Nephron (organoid): ENCODE results near the gene SUPT5H.

ENCODE experiments used
- H3K27ac Mint-ChIP-seq, 3 experiments: 2 replicates each; pipeline ENCODE4 v1.8.0; 2020; ENCODE audit warnings: mixed read lengths in 3 of 3, mild to moderate bottlenecking in 2 of 3, moderate library complexity in 1 of 3
- H3K27me3 Mint-ChIP-seq: 2 replicates; pipeline ENCODE4 v1.8.0; 2021; ENCODE audit warnings: low read depth, mild to moderate bottlenecking, moderate library complexity, mixed read lengths
- H3K36me3 Mint-ChIP-seq: 2 replicates; pipeline ENCODE4 v1.8.0; 2020; ENCODE audit warnings: low read depth, mixed read lengths
- H3K4me1 Mint-ChIP-seq: 2 replicates; pipeline ENCODE4 v1.8.0; 2020; ENCODE audit warnings: mixed read lengths
- H3K4me3 Mint-ChIP-seq, 3 experiments: 2 replicates each; pipeline ENCODE4 v1.8.0; 2020; ENCODE audit warnings: mild to moderate bottlenecking in 3 of 3, mixed read lengths in 3 of 3, moderate library complexity in 2 of 3
- H3K9me3 Mint-ChIP-seq: 2 replicates; pipeline ENCODE4 v1.8.0; 2020; ENCODE audit warnings: mixed read lengths
- TF ChIP-seq, protein P1 (sequence below), 3 experiments: fragments of 200-600 bp; sonication (generic); IDR thresholded peaks; one replicate each; pipeline ENCODE4 v1.5.0; 2021; ENCODE audit warnings: antibody characterized with exemption in 3 of 3; ENCODE audit not compliant: unreplicated experiment in 3 of 3

SUPT5H gene

DNA sequence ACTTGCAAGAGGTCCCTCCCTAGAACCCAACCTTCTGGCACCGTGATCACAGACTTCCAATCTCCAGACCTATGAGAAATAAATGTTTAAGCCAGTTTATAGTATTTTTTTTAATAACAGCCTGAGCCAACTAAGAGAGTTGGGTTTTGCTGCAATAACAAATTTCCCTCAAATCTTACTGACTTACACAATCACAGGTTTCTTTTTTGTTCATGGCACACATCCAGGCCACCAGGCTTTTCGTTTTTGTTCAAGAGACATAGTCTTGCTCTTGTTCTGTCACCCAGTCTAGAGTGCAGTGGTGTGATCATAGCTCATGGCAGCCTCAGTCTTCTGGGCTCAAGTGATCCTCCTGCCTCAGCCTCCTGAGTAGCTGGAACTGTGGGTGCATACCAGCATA is 67.6 kb downstream of the SUPT5H start:
- H3K4me3 Mint-ChIP-seq, result no peak overlapping the region
- no peaks in the 10 kb centered on the region for H3K36me3 Mint-ChIP-seq
- peaks cover 76% of the 10 kb centered on the region for H3K27me3 Mint-ChIP-seq
- TF ChIP-seq, protein P1, sequence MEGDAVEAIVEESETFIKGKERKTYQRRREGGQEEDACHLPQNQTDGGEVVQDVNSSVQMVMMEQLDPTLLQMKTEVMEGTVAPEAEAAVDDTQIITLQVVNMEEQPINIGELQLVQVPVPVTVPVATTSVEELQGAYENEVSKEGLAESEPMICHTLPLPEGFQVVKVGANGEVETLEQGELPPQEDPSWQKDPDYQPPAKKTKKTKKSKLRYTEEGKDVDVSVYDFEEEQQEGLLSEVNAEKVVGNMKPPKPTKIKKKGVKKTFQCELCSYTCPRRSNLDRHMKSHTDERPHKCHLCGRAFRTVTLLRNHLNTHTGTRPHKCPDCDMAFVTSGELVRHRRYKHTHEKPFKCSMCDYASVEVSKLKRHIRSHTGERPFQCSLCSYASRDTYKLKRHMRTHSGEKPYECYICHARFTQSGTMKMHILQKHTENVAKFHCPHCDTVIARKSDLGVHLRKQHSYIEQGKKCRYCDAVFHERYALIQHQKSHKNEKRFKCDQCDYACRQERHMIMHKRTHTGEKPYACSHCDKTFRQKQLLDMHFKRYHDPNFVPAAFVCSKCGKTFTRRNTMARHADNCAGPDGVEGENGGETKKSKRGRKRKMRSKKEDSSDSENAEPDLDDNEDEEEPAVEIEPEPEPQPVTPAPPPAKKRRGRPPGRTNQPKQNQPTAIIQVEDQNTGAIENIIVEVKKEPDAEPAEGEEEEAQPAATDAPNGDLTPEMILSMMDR (IDR thresholded peaks at IDR 0.05; ENCODE audit: unreplicated experiment in 3 of 3), result no peak
- no peak overlapping the region for H3K27ac Mint-ChIP-seq
- no peaks in the 10 kb centered on the region for H3K9me3 Mint-ChIP-seq
- peaks cover 2% of the 10 kb centered on the region for H3K4me1 Mint-ChIP-seq

DNA sequence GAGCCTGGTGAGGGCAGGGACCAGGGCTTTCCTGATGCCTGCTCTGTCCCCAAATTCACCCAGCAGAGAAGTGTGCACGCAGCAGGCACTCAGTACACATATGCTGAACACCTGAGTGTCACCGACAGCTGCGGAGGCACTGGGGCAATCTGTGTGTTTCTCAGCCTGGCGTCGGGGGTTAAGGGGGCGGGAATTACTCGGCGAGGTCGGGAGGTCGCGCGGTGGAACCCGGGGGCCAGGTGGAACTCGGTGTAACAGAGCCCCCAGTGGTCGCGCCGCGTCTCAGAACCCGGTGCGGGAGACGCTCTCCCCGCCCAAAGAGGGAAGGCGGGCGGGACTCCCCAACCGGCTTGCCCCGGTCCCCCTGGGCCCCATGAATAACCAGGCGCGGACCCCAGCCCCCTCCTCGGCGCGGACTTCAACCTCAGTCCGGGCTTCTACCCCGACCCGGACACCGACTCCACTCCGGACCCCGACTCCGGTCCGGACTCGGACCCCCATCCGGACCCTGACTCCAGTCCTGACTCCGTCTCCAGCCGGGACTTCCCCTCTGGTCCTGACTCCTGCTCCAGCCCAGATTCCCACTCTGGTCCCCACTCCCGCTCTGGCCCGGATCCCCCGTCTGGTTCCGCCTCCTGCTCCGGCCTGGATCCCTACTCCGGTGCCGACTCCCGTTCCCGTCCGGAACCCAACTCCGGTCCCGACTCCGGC is 69.6 kb downstream of the SUPT5H start, which contains the start of gene SELENOV:
TSS of gene SELENOV (plus strand) at position 300 of the 711 bp plus-strand sequence. CDS start at position 374, 74 bp downstream.
- TF ChIP-seq, protein P1 (IDR thresholded peaks at IDR 0.05; ENCODE audit: unreplicated experiment in 3 of 3), result no peak
- H3K4me3 Mint-ChIP-seq, result peak within 1 kb of the TSS; percentile 83 to 87 (median 84)
- H3K9me3 Mint-ChIP-seq, result no peaks in the 10 kb centered on the region
- H3K4me1 Mint-ChIP-seq, result no peaks in the 10 kb centered on the region
- H3K27ac Mint-ChIP-seq, result peak within 1 kb of the TSS in 2 of 3 experiments; percentile 38 to 48
- peaks cover 71% of the 10 kb centered on the region for H3K27me3 Mint-ChIP-seq
- H3K36me3 Mint-ChIP-seq, result no peaks in the 10 kb centered on the region

DNA sequence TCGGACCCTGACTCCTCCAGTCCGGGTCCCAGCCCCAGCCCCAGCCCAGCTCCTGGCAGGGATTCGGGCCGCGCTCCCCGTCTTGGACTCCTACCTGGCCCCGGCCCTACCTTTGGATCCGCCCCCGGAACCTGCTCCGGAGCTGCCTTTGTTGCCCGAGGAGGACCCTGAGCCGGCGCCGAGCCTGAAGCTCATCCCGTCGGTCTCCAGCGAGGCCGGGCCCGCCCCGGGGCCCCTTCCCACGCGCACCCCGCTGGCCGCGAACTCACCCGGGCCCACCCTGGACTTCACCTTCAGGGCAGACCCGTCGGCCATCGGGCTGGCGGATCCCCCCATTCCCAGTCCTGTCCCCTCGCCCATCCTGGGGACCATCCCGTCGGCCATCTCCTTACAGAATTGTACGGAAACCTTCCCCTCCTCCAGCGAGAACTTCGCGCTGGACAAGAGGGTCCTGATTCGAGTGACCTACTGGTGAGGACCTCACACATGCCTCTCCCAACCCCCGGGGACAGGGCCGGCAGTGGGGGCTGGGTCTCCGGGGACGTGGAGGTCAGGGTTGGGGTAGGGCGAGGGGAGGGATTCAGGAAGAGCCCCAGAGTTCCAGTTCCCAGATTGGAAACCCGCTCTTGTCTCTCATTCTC is 70.3 kb downstream of the SUPT5H start:
- peak overlapping the region; percentile 83 to 84 (median 83) for H3K4me3 Mint-ChIP-seq
- TF ChIP-seq, protein P1 (IDR thresholded peaks at IDR 0.05; ENCODE audit: unreplicated experiment in 3 of 3), result no peak
- H3K27ac Mint-ChIP-seq, result peak overlapping the region in 2 of 3 experiments; percentile 38 to 48
- no peaks in the 10 kb centered on the region for H3K9me3 Mint-ChIP-seq
- no peaks in the 10 kb centered on the region for H3K36me3 Mint-ChIP-seq
- no peaks in the 10 kb centered on the region for H3K4me1 Mint-ChIP-seq
- peaks cover 71% of the 10 kb centered on the region for H3K27me3 Mint-ChIP-seq

DNA sequence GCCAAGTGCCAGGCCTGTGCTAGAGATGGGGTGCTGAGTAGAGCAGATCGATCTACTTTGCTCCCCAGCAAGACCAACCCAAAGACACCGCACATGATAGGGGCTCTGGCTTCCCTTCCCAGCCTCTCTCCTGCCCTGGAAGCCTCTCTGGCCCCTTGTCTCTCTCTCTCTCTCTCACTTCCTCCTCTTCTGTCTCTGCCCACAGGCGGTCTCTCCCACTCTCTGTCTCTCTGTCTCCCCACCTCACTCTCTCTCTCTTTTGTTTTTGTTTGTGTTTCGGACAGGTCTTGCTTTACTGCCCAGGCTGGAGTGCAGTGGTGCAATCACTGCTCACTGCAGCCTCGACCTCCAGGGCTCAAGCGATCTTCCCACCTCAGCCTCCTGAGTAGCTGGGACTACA is 70.9 kb downstream of the SUPT5H start:
- no peaks in the 10 kb centered on the region for H3K36me3 Mint-ChIP-seq
- H3K4me1 Mint-ChIP-seq, result no peaks in the 10 kb centered on the region
- H3K9me3 Mint-ChIP-seq, result no peaks in the 10 kb centered on the region
- H3K27me3 Mint-ChIP-seq, result peaks cover 71% of the 10 kb centered on the region
- H3K27ac Mint-ChIP-seq, result peak overlapping the region in 2 of 3 experiments; percentile 38 to 48
- TF ChIP-seq, protein P1 (IDR thresholded peaks at IDR 0.05; ENCODE audit: unreplicated experiment in 3 of 3), result no peak
- H3K4me3 Mint-ChIP-seq, result peak overlapping the region; percentile 83 to 84 (median 83)

DNA sequence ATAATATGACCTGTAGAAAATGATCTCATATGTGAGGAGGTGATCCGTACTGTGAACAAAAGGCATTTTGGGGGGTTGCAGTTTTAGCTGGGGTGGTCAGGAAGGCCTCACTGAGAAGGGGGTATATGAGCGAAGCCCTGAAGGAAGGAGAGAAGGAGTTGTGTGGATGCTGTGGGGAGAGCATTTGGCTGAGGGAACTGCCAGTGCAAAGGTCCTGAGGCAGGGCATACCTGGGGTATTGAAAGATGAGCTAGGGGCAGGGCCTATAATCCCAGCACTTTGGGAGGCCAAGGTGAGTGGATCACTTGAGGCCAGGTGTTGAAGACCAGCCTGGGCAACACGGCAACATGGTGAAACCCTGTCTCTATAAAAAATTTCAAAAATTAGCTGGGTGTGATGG is 72.0 kb downstream of the SUPT5H start:
- Mint-ChIP-seq H3K9me3 (no peaks in the 10 kb centered on the region), H3K27me3 (peaks cover 65% of the 10 kb centered on the region), H3K27ac (peak overlapping the region in 1 of 3 experiments; percentile 41), H3K36me3 (no peaks in the 10 kb centered on the region), H3K4me1 (no peaks in the 10 kb centered on the region), H3K4me3 (peak overlapping the region; percentile 59 to 83 (median 69))
- TF ChIP-seq, protein P1 (IDR thresholded peaks at IDR 0.05; ENCODE audit: unreplicated experiment in 3 of 3), result no peak
